Erythroblast (primary cell): ENCODE measurements around the gene RAD18.

ENCODE experiments used
- GATA1 ChIP-seq: IDR thresholded peaks from 2 replicates; pipeline ENCODE4 v1.6.1; 2011; ENCODE audit warnings: low read depth, mild to moderate bottlenecking, control low read depth, low read length, moderate library complexity
- POLR2A ChIP-seq: IDR thresholded peaks from 2 replicates; pipeline ENCODE4 v1.6.1; 2011; ENCODE audit warnings: mild to moderate bottlenecking, low read length

DNA sequence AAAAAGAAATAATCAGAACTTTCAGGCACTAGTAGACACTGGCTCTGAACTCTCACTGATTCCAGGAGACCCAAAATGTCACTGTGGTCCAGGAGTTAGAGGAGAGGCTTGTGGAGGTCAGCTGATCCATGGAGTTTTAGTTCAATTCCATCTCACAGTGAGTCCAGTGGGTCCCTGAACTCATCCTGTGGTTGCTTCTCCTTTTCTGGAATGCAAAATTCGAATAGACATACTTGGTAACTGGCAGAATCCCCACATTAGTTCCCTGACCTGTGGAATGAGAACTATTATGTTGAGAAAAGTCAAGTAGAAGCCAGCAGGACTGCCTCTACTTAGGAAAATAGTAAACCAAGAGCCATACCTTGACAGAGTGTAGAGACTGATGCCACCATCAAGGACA, 106.6 kb downstream of the RAD18 start:
- TF ChIP-seq POLR2A (no peak), GATA1 (no peak)
